GM12892 (cell line): Measurements from ENCODE around the gene SV2A.

Experiments used
- DNase-seq: peaks from one replicate; pipeline ENCODE4 v3.0.0; 2011; ENCODE audit not compliant: insufficient read length
- FAIRE-seq: peaks from 2 replicates; lab custom pipeline; 2011; peaks lifted over from hg19 to GRCh38; lab: Jason Lieb, UNC
- POLR2A ChIP-seq: IDR thresholded peaks from 2 replicates; pipeline ENCODE4 v1.6.1; 2011; ENCODE audit warnings: low read depth, low read length, control low read depth
- POLR2AphosphoS5 ChIP-seq: IDR thresholded peaks from 2 replicates; pipeline ENCODE4 v1.6.1; 2011; ENCODE audit warnings: low read depth, low read length, control low read depth
- TAF1 ChIP-seq: IDR thresholded peaks from 2 replicates; pipeline ENCODE4 v1.6.1; 2011; ENCODE audit warnings: low read depth, mild to moderate bottlenecking, control low read depth, low read length, borderline replicate concordance

SV2A gene

GRCh38 chr1:149926296-149926695, 8.7 kb upstream of the SV2A start:
- no peak for TF ChIP-seq POLR2A
- TF ChIP-seq POLR2AphosphoS5: no peak
- TF ChIP-seq TAF1: no peak
- FAIRE-seq (no peak), DNase-seq (no peak)

- no peak for FAIRE-seq
These were observed 8.1 kb upstream of the SV2A start for GRCh38 chr1:149925751-149926150.

GRCh38 chr1:149925345-149925744, 7.7 kb upstream of the SV2A start:
- no peak for FAIRE-seq
- DNase-seq: no peak
- no peak for TF ChIP-seq POLR2A
- TF ChIP-seq POLR2AphosphoS5: no peak
- no peak for TF ChIP-seq TAF1

More at GRCh38 chr1:149925751-149926150, 8.1 kb upstream of the SV2A start:
- DNase-seq: no peak
- TF ChIP-seq POLR2AphosphoS5: no peak
- TF ChIP-seq POLR2A: no peak
- no peak for TF ChIP-seq TAF1

GRCh38 chr1:149923626-149924025, 6.0 kb upstream of the SV2A start:
- no peak for FAIRE-seq
- no peak for TF ChIP-seq POLR2A
- no peak for TF ChIP-seq POLR2AphosphoS5
- TF ChIP-seq TAF1: no peak

GRCh38 chr1:149916898-149917252, 769 bp downstream of the SV2A start:
- DNase-seq: no peak
- no peak for FAIRE-seq

More at GRCh38 chr1:149923626-149924025, 6.0 kb upstream of the SV2A start:
- no peak for DNase-seq

GRCh38 chr1:149916193-149916897, 1.3 kb downstream of the SV2A start:
- no peak for FAIRE-seq
- TF ChIP-seq POLR2AphosphoS5 (no peak), POLR2A (no peak), TAF1 (no peak)
- no peak for DNase-seq

More at GRCh38 chr1:149916898-149917252, 769 bp downstream of the SV2A start:
- no peak for TF ChIP-seq TAF1
- TF ChIP-seq POLR2A: no peak
- TF ChIP-seq POLR2AphosphoS5: no peak

GRCh38 chr1:149915429-149916192, 2.0 kb downstream of the SV2A start:
- TF ChIP-seq POLR2AphosphoS5: no peak
- TF ChIP-seq POLR2A: no peak
- no peak for TF ChIP-seq TAF1
- DNase-seq: no peak
- no peak for FAIRE-seq

- no peak for FAIRE-seq
- TF ChIP-seq TAF1 (no peak), POLR2A (no peak)
- no peak for DNase-seq
These were observed 3.1 kb downstream of the SV2A start for GRCh38 chr1:149914545-149914944.

- DNase-seq (no peak), FAIRE-seq (no peak)
- TF ChIP-seq POLR2A (no peak), POLR2AphosphoS5 (no peak), TAF1 (no peak)
These were observed 11.0 kb downstream of the SV2A start for GRCh38 chr1:149906570-149907075.

- DNase-seq (no peak), FAIRE-seq (no peak)
- TF ChIP-seq POLR2A (no peak), TAF1 (no peak), POLR2AphosphoS5 (no peak)
These were observed 13.7 kb downstream of the SV2A start for GRCh38 chr1:149903836-149904491.

GRCh38 chr1:149899460-149900284, 18.0 kb downstream of the SV2A start, which contains the start of gene BOLA1:
BOLA1 (plus strand) TSS chr1:149899568; CDS start chr1:149900060, 492 bp downstream.
- TF ChIP-seq POLR2AphosphoS5 (peak; percentile 65; the same call in 1 of the 2 replicates), POLR2A (peak; percentile 54; the same call in 1 of the 2 replicates), TAF1 (no peak)
- FAIRE-seq (peak; percentile 99), DNase-seq (peak; percentile 97)
